GM21723 (cell line): Measurements from ENCODE around the gene NKX1-2.

Source experiments
- ATAC-seq: cut with Tn5 transposase; IDR thresholded peaks from one replicate; pipeline ENCODE4 v1.9.1; 2021; ENCODE audit warnings: mild to moderate bottlenecking, moderate library complexity; ENCODE audit not compliant: unreplicated experiment

Gene NKX1-2

GRCh38 chr10:124476043-124476725 lies 26.3 kb upstream of the NKX1-2 start:
- ATAC-seq: no peak

DNA sequence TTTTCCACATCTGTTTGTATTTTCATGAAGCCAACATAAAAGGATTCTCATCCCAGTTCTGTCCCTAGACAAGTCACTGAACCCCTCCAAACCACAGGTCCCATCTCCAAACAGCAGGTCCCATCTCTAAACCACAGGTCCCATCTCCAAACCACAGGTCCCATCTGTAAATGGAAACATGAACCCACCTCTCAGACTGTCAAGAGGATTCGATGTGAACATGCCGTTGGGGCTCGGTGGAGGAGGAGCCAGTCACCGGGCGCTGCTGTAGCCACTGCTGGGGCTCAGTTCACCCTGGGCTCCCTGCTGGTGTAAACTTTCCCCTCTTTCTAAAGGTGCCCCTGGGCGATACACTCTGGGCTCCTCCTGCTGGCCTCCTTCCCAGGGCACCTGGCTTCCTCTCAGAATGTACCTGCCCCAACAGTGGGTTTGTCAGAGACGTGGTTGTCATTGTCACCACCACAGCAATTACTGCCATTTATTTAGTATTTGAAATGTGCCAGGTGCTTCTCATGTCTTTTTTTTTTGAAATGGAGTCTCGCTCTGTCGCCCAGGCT lies 24.8 kb upstream of the NKX1-2 start:
- no peak for ATAC-seq

- no peak for ATAC-seq
These were observed 23.2 kb upstream of the NKX1-2 start for GRCh38 chr10:124473070-124473469.

DNA sequence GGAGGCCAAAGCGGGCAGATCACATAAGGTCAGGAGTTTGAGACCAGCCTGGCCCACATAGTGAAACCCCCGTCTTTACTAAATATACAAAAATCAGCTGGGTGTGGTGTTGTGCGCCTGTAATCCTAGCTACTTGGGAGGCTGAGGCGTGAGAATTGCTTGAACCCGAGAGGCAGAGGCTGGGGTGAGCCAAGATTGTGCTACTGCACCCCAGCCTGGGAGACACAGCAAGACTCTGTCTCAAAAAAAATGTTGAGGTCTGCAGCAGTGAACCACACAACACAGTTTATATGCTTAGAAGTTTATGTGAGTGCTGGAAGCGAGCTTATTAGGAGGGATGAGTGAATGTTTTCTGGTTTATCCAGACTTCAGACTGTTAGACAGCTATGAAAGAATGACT lies 22.2 kb upstream of the NKX1-2 start:
- ATAC-seq: no peak

DNA sequence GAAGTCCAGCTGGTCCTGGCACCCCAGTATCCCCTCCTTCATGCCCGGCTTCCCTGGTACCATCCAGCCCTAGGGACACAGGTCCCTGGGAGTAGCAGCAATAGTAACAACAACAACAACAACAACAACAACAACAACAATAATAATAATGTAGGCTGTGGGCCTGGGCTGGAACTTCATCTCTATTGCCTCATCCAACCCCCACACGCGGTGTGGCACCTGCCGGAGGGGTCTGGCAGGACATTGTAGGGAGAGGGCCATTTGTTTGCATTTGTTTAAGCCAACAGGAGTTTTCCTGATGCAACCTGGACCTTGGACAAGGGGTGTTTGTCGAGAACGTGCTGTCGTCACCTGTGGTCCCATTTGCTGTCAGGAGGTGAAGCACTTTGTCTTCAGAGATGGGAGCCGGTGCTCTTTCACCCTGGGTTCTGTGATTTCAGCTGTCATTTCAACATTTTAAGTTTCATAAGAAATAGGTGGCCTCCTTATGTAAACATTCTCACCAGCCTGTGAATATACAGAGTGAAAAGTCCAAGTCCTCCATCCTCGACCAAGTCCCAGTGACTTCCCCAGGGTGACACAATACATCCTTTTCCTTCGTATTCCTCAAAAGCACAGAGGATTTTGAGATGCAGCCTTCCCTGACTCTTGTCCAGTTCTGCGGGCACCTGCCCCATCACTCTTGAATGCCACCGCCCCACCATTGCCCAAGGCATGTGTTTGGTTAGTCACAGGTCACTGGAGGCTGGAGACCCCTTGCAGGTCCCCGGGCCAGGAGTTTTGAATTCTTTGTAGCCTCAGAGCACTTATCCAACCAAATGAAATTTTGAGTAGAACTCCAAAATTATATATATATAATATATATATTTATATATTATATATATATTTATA lies 21.0 kb upstream of the NKX1-2 start:
- no peak for ATAC-seq

- ATAC-seq: no peak
These were observed 20.2 kb upstream of the NKX1-2 start for GRCh38 chr10:124469956-124470484.

DNA sequence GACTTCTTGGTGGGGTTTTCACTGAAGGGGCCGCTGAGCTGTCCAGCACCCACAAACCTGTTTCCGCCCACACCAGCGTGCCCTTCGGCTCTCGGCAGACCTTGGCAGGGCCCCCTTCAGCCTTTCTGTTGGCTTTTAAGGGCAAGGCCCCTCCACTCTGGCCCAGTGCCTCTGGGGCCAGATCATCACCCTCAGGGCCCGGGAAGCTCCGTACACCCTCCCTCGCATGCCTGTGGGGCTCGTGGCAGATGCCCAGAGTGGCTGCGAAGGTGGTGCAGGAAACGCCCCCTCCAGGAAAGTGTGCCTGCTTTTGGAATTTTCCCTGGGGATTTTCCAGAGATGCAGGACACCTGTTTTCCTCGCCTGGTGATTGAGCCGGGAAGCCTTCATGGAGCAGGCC lies 18.8 kb upstream of the NKX1-2 start:
- no peak for ATAC-seq

DNA sequence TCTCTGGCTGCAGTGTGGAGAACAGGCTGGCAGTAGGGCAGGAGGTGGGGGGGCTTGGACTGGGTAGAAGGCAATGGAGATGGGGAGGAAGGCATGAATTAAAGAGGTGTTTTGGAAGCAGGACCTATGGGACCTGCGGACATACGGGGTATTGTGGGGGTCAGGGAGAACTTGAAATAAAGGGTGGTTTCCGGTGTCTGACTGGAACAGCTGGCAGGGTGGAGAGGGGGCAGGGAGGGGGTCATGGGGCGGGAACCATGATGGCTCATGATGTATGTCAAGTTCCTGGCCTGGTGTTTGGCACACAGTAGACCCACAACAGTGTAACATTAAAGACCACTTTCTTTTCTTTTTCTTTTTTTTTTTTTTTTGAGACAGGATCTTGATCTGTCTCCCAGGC lies 17.3 kb upstream of the NKX1-2 start:
- ATAC-seq: no peak

DNA sequence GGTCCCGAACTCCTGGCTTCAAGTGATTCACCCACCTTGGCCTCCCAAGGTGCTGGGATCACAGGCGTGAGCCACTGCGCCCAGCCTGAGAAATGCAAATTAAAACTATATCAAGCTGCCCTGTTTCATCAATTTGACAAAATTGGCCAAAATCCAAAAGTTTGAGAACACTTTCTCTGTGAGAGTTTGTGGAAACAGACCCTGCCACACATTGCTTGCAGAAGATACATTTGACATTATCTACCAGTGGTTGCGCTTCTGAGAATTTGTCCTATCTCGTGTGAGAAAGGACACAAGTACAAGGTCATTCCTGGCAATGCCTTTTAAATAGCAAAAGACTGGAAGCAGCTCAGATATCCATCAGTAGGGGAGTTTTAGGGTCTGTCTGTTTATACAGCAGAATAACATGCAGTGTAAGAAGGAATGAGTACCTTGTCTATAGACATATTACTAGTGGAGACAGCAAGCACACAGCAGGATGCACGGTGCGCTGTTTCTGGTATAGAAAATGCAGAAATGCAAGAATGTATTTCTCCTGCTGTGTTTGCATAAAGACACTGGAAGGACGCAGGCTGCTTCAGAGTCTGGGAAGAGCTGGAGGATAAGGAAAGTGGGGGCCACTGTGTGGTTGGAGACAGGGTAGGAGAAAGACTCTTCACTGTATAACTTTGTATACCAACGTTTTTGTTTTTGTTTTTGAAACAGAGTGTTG lies 16.1 kb upstream of the NKX1-2 start:
- no peak for ATAC-seq

- ATAC-seq: peak; percentile 39
These were observed 15.4 kb upstream of the NKX1-2 start for GRCh38 chr10:124465003-124465776.

GRCh38 chr10:124464028-124464965 lies 14.5 kb upstream of the NKX1-2 start:
- no peak for ATAC-seq

- ATAC-seq: no peak
These were observed 12.5 kb upstream of the NKX1-2 start for GRCh38 chr10:124462348-124462695.

DNA sequence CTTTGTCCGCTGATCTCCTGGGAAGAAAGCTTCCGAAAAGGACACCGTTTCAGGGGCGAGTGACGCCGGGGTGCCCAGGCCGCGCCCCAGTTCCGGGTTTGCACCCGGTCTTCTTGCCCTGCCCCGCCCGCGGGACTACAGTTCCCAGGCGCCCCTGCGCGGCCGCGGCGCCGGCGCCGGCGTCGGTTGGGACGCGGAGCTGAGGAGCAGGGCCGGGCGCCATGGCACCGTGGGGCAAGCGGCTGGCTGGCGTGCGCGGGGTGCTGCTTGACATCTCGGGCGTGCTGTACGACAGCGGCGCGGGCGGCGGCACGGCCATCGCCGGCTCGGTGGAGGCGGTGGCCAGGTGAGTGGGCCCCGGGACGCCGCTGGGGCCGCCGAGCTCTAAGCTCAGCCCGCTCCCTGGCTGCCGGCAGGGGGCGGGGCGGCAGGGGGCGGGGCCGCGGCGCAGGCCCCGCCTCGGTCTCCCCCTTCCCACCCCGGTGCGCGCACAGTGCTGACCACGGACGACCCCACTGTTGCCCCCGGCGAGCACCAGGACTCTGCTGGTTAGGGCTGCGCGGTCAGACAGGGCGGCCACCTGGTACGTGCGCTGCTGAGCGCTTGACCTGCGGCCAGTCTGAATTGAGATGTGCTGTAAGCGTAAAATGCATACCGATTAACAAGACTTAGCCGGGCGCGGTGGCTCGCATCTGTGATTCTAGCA lies 12.0 kb upstream of the NKX1-2 start, which contains the start of gene LHPP:
Gene LHPP (plus strand): TSS at position 182 of the 706 bp plus-strand sequence. CDS start 40 bp downstream, at position 222.
- peak; percentile 99 for ATAC-seq

DNA sequence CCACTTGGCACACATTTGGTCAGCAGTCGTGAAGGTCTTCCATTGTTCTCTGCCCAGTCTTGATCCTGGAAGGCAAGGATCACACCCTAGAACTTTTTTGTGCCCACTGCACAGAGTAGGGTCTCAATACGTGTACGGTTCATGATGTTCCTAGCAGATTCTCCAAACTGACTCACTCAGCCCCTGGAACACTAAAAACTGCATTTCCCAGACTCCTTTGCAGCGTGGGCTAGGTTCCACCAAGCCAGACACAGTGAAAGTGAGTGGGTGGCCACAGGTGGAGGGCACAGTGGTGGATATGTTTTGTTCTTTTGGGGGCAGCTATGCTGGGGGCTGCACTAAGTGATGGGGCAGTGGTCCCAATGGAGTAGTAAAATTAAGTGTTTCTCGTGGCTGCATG lies 10.3 kb upstream of the NKX1-2 start:
- ATAC-seq: no peak

DNA sequence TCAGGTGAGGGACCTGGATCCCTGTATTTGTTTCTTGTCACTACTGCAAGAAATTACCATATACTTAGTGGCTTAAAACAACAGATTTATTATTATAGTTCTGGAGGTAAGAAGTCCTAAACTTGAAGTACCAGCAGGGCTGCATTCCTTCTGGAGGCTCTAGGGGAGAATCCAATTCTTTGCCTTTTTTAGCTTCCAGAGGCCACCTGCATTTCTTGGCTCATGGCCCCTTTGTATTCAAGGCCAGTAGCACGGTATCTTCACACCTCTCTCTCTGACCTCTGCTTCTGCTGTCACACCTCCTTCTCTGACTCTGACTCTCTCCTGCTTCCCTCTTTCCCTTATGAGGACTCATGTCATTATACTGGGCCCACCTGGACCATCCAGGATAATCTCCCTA lies 9.6 kb upstream of the NKX1-2 start:
- ATAC-seq: no peak

DNA sequence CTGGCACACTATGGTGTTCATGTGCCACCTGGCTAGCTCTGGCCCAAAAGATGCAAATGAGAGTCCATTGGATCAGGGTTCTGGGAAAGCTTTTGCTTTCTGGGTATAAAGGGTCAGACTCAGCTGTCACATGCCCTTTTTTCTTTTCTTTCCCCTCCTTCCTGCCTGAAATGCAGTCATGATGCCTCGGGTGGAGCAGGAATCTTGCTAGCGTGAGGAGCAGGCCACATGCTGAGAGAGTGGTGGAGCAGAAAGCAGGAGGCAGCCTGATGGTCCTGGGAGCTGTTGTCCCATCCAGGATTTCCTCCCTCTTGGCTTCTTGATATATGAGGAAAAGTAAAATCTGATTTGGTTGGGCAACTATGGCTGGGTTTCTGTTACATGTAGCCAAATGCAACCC lies 9.1 kb upstream of the NKX1-2 start:
- no peak for ATAC-seq

- no peak for ATAC-seq
These were observed 8.6 kb upstream of the NKX1-2 start for GRCh38 chr10:124458473-124458872.

DNA sequence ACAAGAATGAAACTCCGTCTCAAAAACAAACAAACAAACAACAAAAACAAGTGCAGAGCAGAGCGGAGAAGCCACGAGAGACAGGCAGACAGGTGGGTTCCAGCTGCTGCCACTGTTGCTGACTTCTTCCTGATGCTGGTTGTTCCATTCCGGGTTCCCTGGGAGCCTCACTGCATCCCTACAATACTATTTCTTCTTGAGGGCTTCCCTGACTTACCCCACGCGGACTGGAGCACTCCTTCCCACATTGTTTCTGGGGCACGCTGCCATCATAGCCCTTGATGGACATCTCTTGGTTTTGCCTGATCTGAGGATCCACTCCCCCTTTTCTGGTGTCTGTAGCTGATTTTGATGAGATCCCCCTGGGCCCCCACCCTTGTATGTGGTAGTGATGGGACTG lies 5.6 kb upstream of the NKX1-2 start:
- no peak for ATAC-seq
